Ovary (tissue), 9 donors: ENCODE data around the gene AMMECR1. TPM values are rescaled to one million over a fixed set of nuclear protein-coding genes. Genes with fewer than 3 reads are reported as not detected.

ENCODE experiments used
- DNase-seq, 5 donors: peaks; one replicate each; pipeline ENCODE4 v3.0.0-alpha.2; 2019 to 2020
- H3K27ac ChIP-seq, 2 donors: fragments of 200-600 bp; one replicate each; pipeline versions ENCODE4 v1.5.1 to v1.8.0; 2019 to 2022
- H3K27me3 ChIP-seq: fragments of 200-600 bp; one replicate; pipeline ENCODE4 v1.8.0; 2022
- H3K36me3 ChIP-seq: fragments of 200-600 bp; sonication (generic); one replicate; pipeline ENCODE4 v1.5.1; 2019
- H3K4me1 ChIP-seq: one replicate; pipeline ENCODE4 v1.8.1; 2013; ENCODE audit warnings: mild to moderate bottlenecking, moderate library complexity; ENCODE audit not compliant: insufficient read depth
- H3K4me3 ChIP-seq: fragments of 200-600 bp; sonication (generic); one replicate; pipeline ENCODE4 v1.5.1; 2017
- H3K9me3 ChIP-seq, 2 donors: fragments of 200-600 bp in 1 of 2; sonication (generic) in 1 of 2; one replicate each; pipeline versions ENCODE4 v1.5.1 to v1.8.1; 2013 to 2019; ENCODE audit warnings: mild to moderate bottlenecking in 1 of 2, moderate library complexity in 1 of 2
- EP300 ChIP-seq: sonication (generic); formaldehyde crosslinking; IDR thresholded peaks from one replicate; pipeline ENCODE4 v1.6.1; 2017; ENCODE audit warnings: antibody characterized with exemption
- POLR2A ChIP-seq: fragments of 450-650 bp; IDR thresholded peaks from one replicate; pipeline ENCODE4 v1.6.1; 2017; ENCODE audit warnings: antibody characterized with exemption, mild to moderate bottlenecking, moderate library complexity
- WGBS, 3 donors: extraction: QIAGEN DNeasy Blood & Tissue Kit in 1 of 3; methylation state at CpG; one replicate each; pipeline versions ENCODE4 v1.1.5 to v1.1.7; 2013 to 2017; 5-methylcytosine and 5-hydroxymethylcytosine counted together
- intact Hi-C, 4 donors: fragments of 100-400 bp; cut with DNase I; formaldehyde crosslinking; loops; one replicate each; pipeline versions ENCODE4 v1.11.0 to v1.15.1; 2022 to 2023
- polyA plus RNA-seq, 2 donors: library from polyadenylated mRNA; stranded (reverse); fragments of 200-250 nt in 1 of 2; fragments of 350-450 nt in 1 of 2; fragmentation: Illumina TruSeq in 1 of 2; extraction: RNeasy Lipid Tissue Mini Kit (QIAGEN cat#74804) in 1 of 2; gene quantifications; one replicate each; pipeline ENCODE4 v1.2.3, GENCODE V29; 2013 to 2014
- total RNA-seq, 7 donors: library from RNA; depleted of rRNA in 2 of 7; stranded (reverse); fragments of >200 nt in 2 of 7; fragmentation: NEBNext Ultra II Directional in 3 of 7; extraction: Animal tissue kit (Norgen Biotek cat#: 25700) in 3 of 7; gene quantifications; one replicate each; pipeline versions ENCODE4 v1.1.0 to v1.2.4, GENCODE V29; 2016 to 2023
- TF ChIP-seq, protein P1 (sequence below), 3 donors: fragments of 450-650 bp in 2 of 3; fragments of 200-600 bp in 1 of 3; IDR thresholded peaks; one replicate each; pipeline versions ENCODE4 v1.5.1 to v1.8.0; 2016 to 2022; ENCODE audit warnings: antibody characterized with exemption in 3 of 3, mild to moderate bottlenecking in 1 of 3
- donor health status: DM: no; HTN: no; CAD: no; lungs with moderate emphysema.
- donor health status: DM: no; HTN: no; CAD: no.
- donor health status: Bipolar disorder and iron deficiency.
- donor health status: DM: yes; HTN: yes; CAD: no.
- donor health status: DM: no; HTN: no; CAD: no.
- donor health status: DM: yes; HTN: yes; CAD: no.

Gene AMMECR1
- total and polyA plus RNA-seq, 9 donors = 3.9 to 19.2 (median 12.3) TPM

DNA sequence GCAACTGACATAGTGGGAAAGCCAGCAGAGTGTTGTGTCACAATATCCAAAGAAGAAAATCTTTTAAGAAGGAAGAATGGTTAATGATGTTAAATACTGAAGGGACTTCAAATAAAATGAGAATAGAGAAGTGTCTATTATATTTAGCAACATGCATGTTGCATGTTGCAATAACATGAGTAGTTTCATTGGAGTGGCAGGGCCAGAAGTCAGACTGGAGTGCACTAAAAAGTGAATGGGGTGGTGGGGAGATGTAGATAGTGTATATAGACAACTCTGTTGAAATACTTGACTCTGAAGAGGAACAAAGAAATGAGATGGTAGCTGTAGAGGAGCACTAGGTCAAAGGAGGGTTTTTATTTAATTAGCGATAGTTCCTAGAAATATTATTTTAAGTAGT lies 9.5 kb upstream of the AMMECR1 start:
- no peak for DNase-seq
- Histone ChIP-seq H3K36me3 (no peaks in the 10 kb centered on the region), H3K27ac (no peak overlapping the region), H3K27me3 (no peaks in the 10 kb centered on the region), H3K4me3 (no peak overlapping the region), H3K4me1 (no peaks in the 10 kb centered on the region), H3K9me3 (no peaks in the 10 kb centered on the region)
- WGBS, 3 donors = 82 to 89% (median 87%) methylated on average over 1 of the region's 1 CpG
- TF ChIP-seq, protein P1, sequence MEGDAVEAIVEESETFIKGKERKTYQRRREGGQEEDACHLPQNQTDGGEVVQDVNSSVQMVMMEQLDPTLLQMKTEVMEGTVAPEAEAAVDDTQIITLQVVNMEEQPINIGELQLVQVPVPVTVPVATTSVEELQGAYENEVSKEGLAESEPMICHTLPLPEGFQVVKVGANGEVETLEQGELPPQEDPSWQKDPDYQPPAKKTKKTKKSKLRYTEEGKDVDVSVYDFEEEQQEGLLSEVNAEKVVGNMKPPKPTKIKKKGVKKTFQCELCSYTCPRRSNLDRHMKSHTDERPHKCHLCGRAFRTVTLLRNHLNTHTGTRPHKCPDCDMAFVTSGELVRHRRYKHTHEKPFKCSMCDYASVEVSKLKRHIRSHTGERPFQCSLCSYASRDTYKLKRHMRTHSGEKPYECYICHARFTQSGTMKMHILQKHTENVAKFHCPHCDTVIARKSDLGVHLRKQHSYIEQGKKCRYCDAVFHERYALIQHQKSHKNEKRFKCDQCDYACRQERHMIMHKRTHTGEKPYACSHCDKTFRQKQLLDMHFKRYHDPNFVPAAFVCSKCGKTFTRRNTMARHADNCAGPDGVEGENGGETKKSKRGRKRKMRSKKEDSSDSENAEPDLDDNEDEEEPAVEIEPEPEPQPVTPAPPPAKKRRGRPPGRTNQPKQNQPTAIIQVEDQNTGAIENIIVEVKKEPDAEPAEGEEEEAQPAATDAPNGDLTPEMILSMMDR (IDR thresholded peaks at IDR 0.05) = no peak
- TF ChIP-seq POLR2A = no peak
- TF ChIP-seq EP300 = no peak
- intact Hi-C loops = no loop called here

DNA sequence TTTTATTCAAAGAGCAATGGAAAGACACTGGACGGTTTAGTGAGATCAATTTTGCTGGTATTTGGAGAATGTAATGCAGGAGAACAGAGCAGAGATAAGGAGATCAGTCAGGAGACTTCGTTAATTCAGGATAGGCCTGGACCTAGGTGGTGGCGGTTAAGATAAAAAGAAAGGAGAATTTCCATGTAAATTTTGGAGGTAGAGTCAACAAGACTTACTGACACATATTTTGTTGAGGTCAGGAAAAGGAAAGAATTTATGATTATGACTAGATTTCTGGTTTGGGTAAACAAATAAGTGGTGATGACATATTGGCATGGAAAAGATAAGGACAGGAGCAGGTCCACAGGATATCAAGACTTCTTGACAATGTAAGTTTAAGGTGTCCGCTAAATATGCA lies 8.8 kb upstream of the AMMECR1 start:
- Histone ChIP-seq H3K4me1 (no peaks in the 10 kb centered on the region), H3K36me3 (no peaks in the 10 kb centered on the region), H3K9me3 (no peaks in the 10 kb centered on the region), H3K27ac (no peak overlapping the region), H3K27me3 (no peaks in the 10 kb centered on the region), H3K4me3 (no peak overlapping the region)
- 60 to 73% (median 67%) methylated on average over 4 of the region's 4 CpGs for WGBS, 3 donors
- intact Hi-C loops = no loop called here
- no peak for DNase-seq
- TF ChIP-seq, protein P1 (IDR thresholded peaks at IDR 0.05) = no peak
- TF ChIP-seq POLR2A = no peak
- no peak for TF ChIP-seq EP300

DNA sequence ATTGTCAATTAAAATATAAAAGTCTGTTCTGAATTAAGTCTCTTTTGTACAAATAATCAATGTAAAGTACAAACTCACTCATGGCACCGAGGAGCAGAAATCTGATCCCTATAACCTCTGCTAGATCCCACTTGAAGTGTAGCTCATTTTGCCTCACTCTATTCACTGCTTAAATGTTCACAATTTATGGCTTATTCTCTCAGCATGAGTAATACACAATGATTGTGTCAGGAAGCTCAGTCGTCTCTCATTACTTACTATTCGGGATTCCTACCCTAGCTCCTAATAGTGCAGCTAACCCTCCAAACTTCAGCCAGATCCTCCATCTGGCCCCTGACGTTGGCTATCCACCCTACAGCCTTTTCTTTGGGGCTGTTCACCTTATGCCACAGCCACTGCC lies 4.7 kb upstream of the AMMECR1 start:
- no peak for DNase-seq
- Histone ChIP-seq H3K4me3 (no peak overlapping the region), H3K27me3 (no peaks in the 10 kb centered on the region), H3K27ac (no peak overlapping the region), H3K9me3 (no peaks in the 10 kb centered on the region), H3K4me1 (no peaks in the 10 kb centered on the region), H3K36me3 (no peaks in the 10 kb centered on the region)
- intact Hi-C loops = no loop called here
- TF ChIP-seq, protein P1 (IDR thresholded peaks at IDR 0.05) = no peak
- TF ChIP-seq EP300 = no peak
- TF ChIP-seq POLR2A = no peak
- 55 to 59% (median 55%) methylated on average over 4 of the region's 4 CpGs for WGBS, 3 donors

DNA sequence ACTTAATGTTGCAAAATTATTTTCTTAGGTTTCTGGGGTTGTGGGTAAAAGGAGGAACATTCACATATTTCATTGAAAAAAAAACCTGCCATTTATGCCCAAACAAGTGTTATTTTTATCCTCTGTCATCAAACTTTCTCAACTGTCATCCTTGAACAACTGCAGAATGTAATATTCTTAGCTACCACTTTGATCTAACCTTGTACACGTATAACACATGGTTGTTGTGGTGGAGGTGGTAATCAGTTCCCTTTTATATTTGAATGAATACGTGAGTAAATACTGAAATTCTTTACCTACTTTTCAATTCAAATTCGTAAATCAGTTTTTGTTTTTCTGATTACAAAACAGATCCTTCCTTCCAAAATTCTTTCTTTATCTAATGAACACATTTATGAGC lies 3.8 kb upstream of the AMMECR1 start:
- Histone ChIP-seq H3K4me3 (no peak overlapping the region), H3K4me1 (no peaks in the 10 kb centered on the region), H3K27ac (no peak overlapping the region), H3K36me3 (no peaks in the 10 kb centered on the region), H3K9me3 (no peaks in the 10 kb centered on the region), H3K27me3 (no peaks in the 10 kb centered on the region)
- intact Hi-C loops = no loop called here
- WGBS, 3 donors = 54 to 72% (median 61%) methylated on average over 3 of the region's 3 CpGs
- no peak for TF ChIP-seq POLR2A
- TF ChIP-seq, protein P1 (IDR thresholded peaks at IDR 0.05) = no peak
- TF ChIP-seq EP300 = no peak
- DNase-seq = no peak

DNA sequence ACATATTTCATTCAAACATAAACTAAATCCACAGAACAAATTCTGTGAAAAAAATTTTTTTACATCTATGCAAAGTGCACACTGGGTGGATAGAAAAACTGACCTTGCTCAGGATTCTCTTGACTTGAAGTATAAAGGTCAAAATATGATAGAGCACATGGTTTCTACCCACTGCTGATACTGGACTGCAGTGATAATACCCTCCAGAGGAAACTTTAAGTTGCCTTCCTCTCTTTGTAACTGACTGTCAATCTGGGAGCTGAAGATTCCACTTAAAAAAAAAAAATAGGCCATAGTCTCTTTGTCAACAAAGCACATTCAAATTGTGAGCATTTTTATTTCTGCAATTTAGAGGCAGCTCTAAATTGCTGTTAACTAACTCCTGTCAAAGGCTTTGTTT lies 3.2 kb upstream of the AMMECR1 start:
- H3K4me1 ChIP-seq = no peaks in the 10 kb centered on the region
- intact Hi-C loops = no loop called here
- TF ChIP-seq EP300 (no peak), POLR2A (no peak)
- TF ChIP-seq, protein P1 (IDR thresholded peaks at IDR 0.05) = no peak

More for the DNA sequence above, 3.2 kb upstream of the AMMECR1 start:
- H3K9me3 ChIP-seq = no peaks in the 10 kb centered on the region
- H3K4me3 ChIP-seq = no peak overlapping the region
- H3K27ac ChIP-seq = no peak overlapping the region
- H3K27me3 ChIP-seq = no peaks in the 10 kb centered on the region
- DNase-seq = no peak
- H3K36me3 ChIP-seq = no peaks in the 10 kb centered on the region
